Spleen (tissue), 7 donors: ENCODE data around the gene TMEM52B.

ENCODE experiments used
- POLR2AphosphoS5 ChIP-seq, 3 donors: sonication (generic); formaldehyde crosslinking; IDR thresholded peaks; one replicate each; pipeline ENCODE4 v1.5.1; 2017; ENCODE audit warnings: antibody characterized with exemption in 3 of 3
- TF ChIP-seq, protein P1 (sequence below), 11 experiments: fragments of 200-600 bp in 7 of 11; fragments of 450-650 bp in 4 of 11; sonication (generic) in 4 of 11; IDR thresholded peaks in 8 of 11; conservative IDR thresholded peaks in 3 of 11; 1 replicate in 7 of 11; 2 replicates in 4 of 11; pipeline versions ENCODE4 v1.4.0 to v1.8.0; 2016 to 2021; ENCODE audit warnings: antibody characterized with exemption in 11 of 11, inconsistent platforms in 4 of 11, mild to moderate bottlenecking in 1 of 11
- donor health status: DM: no; HTN: no; CAD: no; lungs with moderate emphysema.
- donor health status: DM: no; HTN: no; CAD: no.
- donor health status: DM: no; HTN: no; CAD: no.

DNA sequence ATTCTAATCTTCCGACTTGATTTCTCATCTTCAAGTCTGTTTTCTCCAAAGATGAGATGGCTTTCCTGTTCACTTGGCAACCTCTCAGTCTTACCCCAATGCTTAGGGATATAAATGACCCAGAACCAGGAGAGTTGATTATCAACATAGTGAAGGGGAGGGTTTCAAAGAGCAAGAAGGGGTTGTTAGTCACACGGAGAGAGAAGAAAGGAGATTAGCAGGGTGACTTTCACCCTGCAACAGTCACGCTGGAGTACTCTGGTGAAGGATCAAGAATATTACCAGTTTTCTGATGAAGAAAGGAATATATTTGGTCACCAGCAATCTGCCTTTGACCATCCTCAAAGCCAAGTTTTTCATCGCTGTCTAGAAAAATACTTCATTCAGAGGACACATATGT lies at the start of gene TMEM52B:
- TF ChIP-seq, protein P1, sequence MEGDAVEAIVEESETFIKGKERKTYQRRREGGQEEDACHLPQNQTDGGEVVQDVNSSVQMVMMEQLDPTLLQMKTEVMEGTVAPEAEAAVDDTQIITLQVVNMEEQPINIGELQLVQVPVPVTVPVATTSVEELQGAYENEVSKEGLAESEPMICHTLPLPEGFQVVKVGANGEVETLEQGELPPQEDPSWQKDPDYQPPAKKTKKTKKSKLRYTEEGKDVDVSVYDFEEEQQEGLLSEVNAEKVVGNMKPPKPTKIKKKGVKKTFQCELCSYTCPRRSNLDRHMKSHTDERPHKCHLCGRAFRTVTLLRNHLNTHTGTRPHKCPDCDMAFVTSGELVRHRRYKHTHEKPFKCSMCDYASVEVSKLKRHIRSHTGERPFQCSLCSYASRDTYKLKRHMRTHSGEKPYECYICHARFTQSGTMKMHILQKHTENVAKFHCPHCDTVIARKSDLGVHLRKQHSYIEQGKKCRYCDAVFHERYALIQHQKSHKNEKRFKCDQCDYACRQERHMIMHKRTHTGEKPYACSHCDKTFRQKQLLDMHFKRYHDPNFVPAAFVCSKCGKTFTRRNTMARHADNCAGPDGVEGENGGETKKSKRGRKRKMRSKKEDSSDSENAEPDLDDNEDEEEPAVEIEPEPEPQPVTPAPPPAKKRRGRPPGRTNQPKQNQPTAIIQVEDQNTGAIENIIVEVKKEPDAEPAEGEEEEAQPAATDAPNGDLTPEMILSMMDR (IDR thresholded peaks at IDR 0.05 in 8 of 11, conservative IDR thresholded peaks at IDR 0.05 in 3 of 11) = no peak
- no peak for TF ChIP-seq POLR2AphosphoS5 (IDR thresholded peaks at IDR 0.05)
